A549 (cell line): ENCODE results near the gene P4HTM. TPM values are rescaled to one million over a fixed set of nuclear protein-coding genes. Genes with fewer than 3 reads are reported as not detected.

ENCODE experiments used
- ATAC-seq, 2 experiments: fragments of 200-7000 bp in 1 of 2; fragments of >200 bp in 1 of 2; cut with Nextera tagmentation in 1 of 2; cut with Tn5 transposase in 1 of 2; 3 replicates each; pipeline versions ENCODE4 v1.8.0 to v1.9.1; 2018 to 2020; ENCODE audit warnings: mild to moderate bottlenecking in 1 of 2, moderate library complexity in 1 of 2
- CTCF ChIA-PET: fragments of 300-600 bp; sonication (Branson Sonifier 250); formaldehyde crosslinking; extraction: SDS; loops from one replicate; lab custom pipeline; 2021; ENCODE audit warnings: antibody characterized with exemption, inconsistent platforms; lab: Yijun Ruan, JAX
- POLR2A ChIA-PET: fragments of 350-600 bp; formaldehyde crosslinking; extraction: SDS; loops from one replicate; lab custom pipeline; 2021; ENCODE audit warnings: antibody characterized with exemption, inconsistent platforms; lab: Yijun Ruan, JAX
- DNase-seq, 2 experiments: peaks; one replicate each; pipeline versions ENCODE4 v3.0.0 to v3.0.0-alpha.2; 2011 to 2016; ENCODE audit warnings: low read depth in 1 of 2, low spot score in 1 of 2
- FAIRE-seq: peaks from 2 replicates; lab custom pipeline; 2011; peaks lifted over from hg19 to GRCh38; lab: Jason Lieb, UNC
- H3K27ac ChIP-seq, 2 experiments: fragments of >200 bp; sonication (Bioruptor Twin); formaldehyde crosslinking; 3 replicates each; pipeline ENCODE4 v1.5.1; 2016 to 2017
- H3K4me1 ChIP-seq: fragments of >200 bp; sonication (Bioruptor Twin); formaldehyde crosslinking; 3 replicates; pipeline ENCODE4 v1.6.1; 2016
- H3K4me2 ChIP-seq: fragments of >200 bp; sonication (Bioruptor Twin); formaldehyde crosslinking; 3 replicates; pipeline ENCODE4 v1.6.1; 2016
- H3K4me3 ChIP-seq: fragments of >200 bp; sonication (Bioruptor Twin); formaldehyde crosslinking; 3 replicates; pipeline ENCODE4 v1.5.1; 2016
- H3K9me3 ChIP-seq: fragments of >200 bp; sonication (Bioruptor Twin); formaldehyde crosslinking; 3 replicates; pipeline ENCODE4 v1.6.1; 2016
- CBX8 ChIP-seq: fragments of 200-600 bp; sonication (generic); IDR thresholded peaks from 2 replicates; pipeline ENCODE4 v1.6.1; 2016
- CHD4 ChIP-seq: fragments of 200-600 bp; sonication (generic); IDR thresholded peaks from 2 replicates; pipeline ENCODE4 v1.6.1; 2016; ENCODE audit warnings: antibody characterized with exemption, mild to moderate bottlenecking, borderline replicate concordance
- FOSL2 ChIP-seq, 2 experiments: fragments of 450-650 bp in 1 of 2; fragments of >200 bp in 1 of 2; sonication (Bioruptor Twin) in 1 of 2; formaldehyde crosslinking; IDR thresholded peaks; 2 replicates each; pipeline versions ENCODE4 v1.5.0 to v1.6.1; 2016 to 2020; ENCODE audit warnings: mild to moderate bottlenecking in 1 of 2, moderate library complexity in 1 of 2
- FOXS1 ChIP-seq: fragments of 250-450 bp; sonication (Bioruptor Pico); IDR thresholded peaks from 2 replicates; pipeline ENCODE4 v1.5.0; 2020; ENCODE audit warnings: mild to moderate bottlenecking, moderate library complexity
- HEYL ChIP-seq: fragments of 250-450 bp; sonication (Bioruptor Pico); IDR thresholded peaks from 2 replicates; pipeline ENCODE4 v1.8.0; 2021; ENCODE audit warnings: mild to moderate bottlenecking, moderate library complexity
- HOXB5 ChIP-seq: fragments of 250-450 bp; sonication (Bioruptor Pico); IDR thresholded peaks from 2 replicates; pipeline ENCODE4 v1.5.0; 2020; ENCODE audit warnings: mild to moderate bottlenecking, moderate library complexity
- JUN ChIP-seq, 2 experiments: fragments of >200 bp; sonication (Bioruptor Twin); formaldehyde crosslinking; IDR thresholded peaks; 2 replicates in 1 of 2; 3 replicates in 1 of 2; pipeline ENCODE4 v1.6.1; 2016 to 2017
- NPAS2 ChIP-seq: fragments of 250-450 bp; sonication (Bioruptor Pico); IDR thresholded peaks from 2 replicates; pipeline ENCODE4 v1.8.0; 2022; ENCODE audit warnings: mild to moderate bottlenecking, moderate library complexity, borderline replicate concordance
- POLR2AphosphoS2 ChIP-seq: conservative IDR thresholded peaks from 2 replicates; pipeline ENCODE4 v1.6.1; 2012; ENCODE audit warnings: low read length, improper control_type of control experiment, inconsistent platforms
- RCOR1 ChIP-seq: fragments of 150-350 bp; IDR thresholded peaks from 2 replicates; pipeline ENCODE4 v1.6.1; 2014; ENCODE audit warnings: antibody characterized with exemption, low read length, low read depth
- RNF2 ChIP-seq: fragments of 200-600 bp; sonication (generic); IDR thresholded peaks from 2 replicates; pipeline ENCODE4 v1.6.1; 2016; ENCODE audit warnings: low read depth, mild to moderate bottlenecking, antibody characterized with exemption, moderate library complexity, borderline replicate concordance
- SREBF2 ChIP-seq: fragments of 450-650 bp; IDR thresholded peaks from 2 replicates; pipeline ENCODE4 v1.6.1; 2014; ENCODE audit warnings: mild to moderate bottlenecking, moderate library complexity
- TFCP2L1 ChIP-seq: fragments of 250-450 bp; sonication (Bioruptor Pico); IDR thresholded peaks from 2 replicates; pipeline ENCODE4 v1.5.0; 2021; ENCODE audit warnings: mild to moderate bottlenecking
- TP53 ChIP-seq: fragments of 250-450 bp; sonication (Bioruptor Pico); IDR thresholded peaks from 2 replicates; pipeline ENCODE4 v1.5.0; 2021; ENCODE audit warnings: mild to moderate bottlenecking, moderate library complexity
- ZSCAN20 ChIP-seq: fragments of 250-450 bp; sonication (Bioruptor Pico); IDR thresholded peaks from 2 replicates; pipeline ENCODE4 v1.8.0; 2022; ENCODE audit warnings: mild to moderate bottlenecking, moderate library complexity
- WGBS: methylation state at CpG from one replicate; pipeline ENCODE4 v1.1.6; 2017; ENCODE audit errors: missing lambda C conversion rate; 5-methylcytosine and 5-hydroxymethylcytosine counted together
- polyA plus RNA-seq, 4 experiments: library from polyadenylated mRNA; depleted of rRNA in 3 of 4; stranded (reverse); fragments of >200 nt; fragmentation: RNase III in 1 of 4; extraction: RNeasy Plus Mini Kit Qiagen cat#74134 plus additional on column Dnase treatment in 1 of 4; gene quantifications; 2 replicates in 3 of 4; 3 replicates in 1 of 4; pipeline ENCODE4 v1.2.3, GENCODE V29; 2011 to 2017
- small RNA-seq, 6 experiments: library from RNA; depleted of rRNA; stranded (forward); fragments of <200 nt; gene quantifications; one replicate each; pipeline ENCODE3, GENCODE V24; 2012
- TF ChIP-seq, protein P1 (sequence below): fragments of >200 bp; sonication (Bioruptor Twin); formaldehyde crosslinking; IDR thresholded peaks from 2 replicates; pipeline ENCODE4 v1.6.1; 2016

Gene P4HTM
- polyA plus RNA-seq, 2 of the 4 experiments (the other 2 are of a cell fraction): 14.4 to 16.4 TPM

DNA sequence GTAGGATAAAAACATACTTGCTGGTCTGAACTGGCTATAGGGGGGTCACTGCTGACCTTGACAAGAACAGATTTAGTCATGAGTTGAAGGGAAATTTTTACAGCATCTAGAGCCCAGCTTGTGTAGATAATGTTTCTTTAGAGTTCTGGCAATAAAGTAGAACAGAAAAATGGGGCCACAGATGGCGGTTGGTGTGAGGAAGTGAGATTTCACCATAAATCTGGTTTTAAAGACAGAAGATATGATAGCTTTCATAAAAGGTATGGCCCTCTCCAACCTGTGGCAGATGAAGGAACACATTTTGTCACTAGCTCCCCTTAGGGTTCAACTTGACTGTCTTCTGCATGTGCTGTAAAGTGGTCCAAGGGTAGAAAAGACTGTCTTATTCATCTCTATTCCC is 63.5 kb downstream of the P4HTM start (continued):
- TF ChIP-seq SREBF2 (no peak), FOSL2 (IDR thresholded peaks at IDR 0.05) (no peak), FOSL2 (CRISPR knock-in tag; IDR thresholded peaks at IDR 0.05) (no peak)

DNA sequence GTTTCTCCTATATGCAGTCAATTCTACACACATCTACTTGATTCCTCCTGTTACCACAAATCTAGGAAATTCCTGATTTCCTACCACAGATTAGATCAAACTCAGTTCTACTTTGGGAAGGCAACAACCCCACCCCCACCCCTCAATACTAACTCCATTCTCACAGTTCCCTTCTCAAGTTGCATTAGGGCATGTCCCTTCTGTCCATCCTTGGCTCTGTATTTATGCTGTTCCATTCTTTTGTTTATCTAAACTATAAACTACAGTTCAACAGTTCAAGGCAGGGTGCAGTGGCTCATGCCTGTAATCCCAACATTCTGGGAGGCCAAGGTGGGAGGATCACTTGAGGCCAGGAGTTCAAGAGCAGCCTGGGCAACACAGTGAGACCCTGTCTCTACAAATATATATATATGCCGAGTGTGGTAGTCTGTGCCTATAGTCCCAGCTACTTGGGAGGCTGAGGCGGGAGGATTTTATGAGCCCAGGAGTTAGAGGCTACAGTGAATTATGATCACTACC is 64.4 kb downstream of the P4HTM start:
- FAIRE-seq (no peak), DNase-seq (no peak), ATAC-seq (no peak)
- Histone ChIP-seq H3K4me1 (no peaks in the 10 kb centered on the region), H3K4me2 (no peak overlapping the region), H3K9me3 (no peaks in the 10 kb centered on the region)
- WGBS: 84% methylated on average over 2 of the region's 2 CpGs
- CTCF ChIA-PET: no interaction called here
- POLR2A ChIA-PET: no interaction called here
- TF ChIP-seq, protein P1, sequence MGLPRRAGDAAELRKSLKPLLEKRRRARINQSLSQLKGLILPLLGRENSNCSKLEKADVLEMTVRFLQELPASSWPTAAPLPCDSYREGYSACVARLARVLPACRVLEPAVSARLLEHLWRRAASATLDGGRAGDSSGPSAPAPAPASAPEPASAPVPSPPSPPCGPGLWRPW: no peak
- TF ChIP-seq JUN (IDR thresholded peaks at IDR 0.05) (no peak), FOSL2 (IDR thresholded peaks at IDR 0.05) (no peak), FOSL2 (CRISPR knock-in tag; IDR thresholded peaks at IDR 0.05) (no peak), CHD4 (no peak), RNF2 (no peak), TFCP2L1 (CRISPR knock-in tag) (no peak), ZSCAN20 (no peak), HEYL (no peak), CBX8 (no peak), RCOR1 (no peak), HOXB5 (CRISPR knock-in tag) (no peak), POLR2AphosphoS2 (no peak), FOXS1 (CRISPR knock-in tag) (no peak), NPAS2 (no peak), TP53 (CRISPR knock-in tag) (no peak)
- TF ChIP-seq, all 56 proteins: peak for 0
- H3K4me3 ChIP-seq: no peak overlapping the region
- H3K27ac ChIP-seq: no peak overlapping the region

Small RNA genes lying within 50 kb of the gene (small RNA-seq; reads per million reads assigned to genes)
- gene MIR191 (1,750 to 23,745 (median 11,470) reads per million in 6 experiments), gene MIR425 (163 to 6,831 (median 4,475) reads per million in 6 experiments)

Other genes starting within 250 kb of the P4HTM start
- 15.3 and 16.2 TPM in 2 replicates for gene PRKAR2A, start 142.4 kb upstream of the P4HTM start, polyA plus RNA-seq (2011; rRNA removed)
- gene PRKAR2A, start 142.4 kb upstream of the P4HTM start, polyA plus RNA-seq (2017; fragmentation: RNase III; extraction: RNeasy Plus Mini Kit Qiagen cat#74134 plus additional on column Dnase treatment): 17.2 to 18.8 TPM (median 18.4 TPM) in 3 replicates
- 22.0 and 22.4 TPM in 2 replicates for gene SLC25A20, start 91.4 kb upstream of the P4HTM start, polyA plus RNA-seq (2011; rRNA removed)
- 13.1 to 14.3 TPM (median 13.5 TPM) in 3 replicates for gene SLC25A20, start 91.4 kb upstream of the P4HTM start, polyA plus RNA-seq (2017; fragmentation: RNase III; extraction: RNeasy Plus Mini Kit Qiagen cat#74134 plus additional on column Dnase treatment)
- gene ARIH2, start 71.4 kb upstream of the P4HTM start, polyA plus RNA-seq (2011; rRNA removed): 88.8 and 90.7 TPM in 2 replicates
- gene ARIH2, start 71.4 kb upstream of the P4HTM start, polyA plus RNA-seq (2017; fragmentation: RNase III; extraction: RNeasy Plus Mini Kit Qiagen cat#74134 plus additional on column Dnase treatment): 52.4 to 55.1 TPM (median 54.6 TPM) in 3 replicates
- gene WDR6, start 17.1 kb downstream of the P4HTM start, polyA plus RNA-seq (2011; rRNA removed): 64.2 and 80.5 TPM in 2 replicates
- 97.6 to 106 TPM (median 99.6 TPM) in 3 replicates for gene WDR6, start 17.1 kb downstream of the P4HTM start, polyA plus RNA-seq (2017; fragmentation: RNase III; extraction: RNeasy Plus Mini Kit Qiagen cat#74134 plus additional on column Dnase treatment)
- 35.8 and 47.1 TPM in 2 replicates for gene DALRD3, start 28.3 kb downstream of the P4HTM start, polyA plus RNA-seq (2011; rRNA removed)
- 20.1 to 21.4 TPM (median 20.5 TPM) in 3 replicates for gene DALRD3, start 28.3 kb downstream of the P4HTM start, polyA plus RNA-seq (2017; fragmentation: RNase III; extraction: RNeasy Plus Mini Kit Qiagen cat#74134 plus additional on column Dnase treatment)
- gene NDUFAF3, start 31.9 kb downstream of the P4HTM start, polyA plus RNA-seq (2011; rRNA removed): 44.3 and 46.5 TPM in 2 replicates
- gene NDUFAF3, start 31.9 kb downstream of the P4HTM start, polyA plus RNA-seq (2017; fragmentation: RNase III; extraction: RNeasy Plus Mini Kit Qiagen cat#74134 plus additional on column Dnase treatment): 68.1 to 76.9 TPM (median 71.4 TPM) in 3 replicates
- gene IMPDH2, start 39.2 kb downstream of the P4HTM start, polyA plus RNA-seq (2011; rRNA removed): 212 and 222 TPM in 2 replicates
- 175 to 203 TPM (median 177 TPM) in 3 replicates for gene IMPDH2, start 39.2 kb downstream of the P4HTM start, polyA plus RNA-seq (2017; fragmentation: RNase III; extraction: RNeasy Plus Mini Kit Qiagen cat#74134 plus additional on column Dnase treatment)
- gene QRICH1, start 103.8 kb downstream of the P4HTM start, polyA plus RNA-seq (2011; rRNA removed): 53.8 and 76.2 TPM in 2 replicates
- 40.4 to 47.9 TPM (median 43.6 TPM) in 3 replicates for gene QRICH1, start 103.8 kb downstream of the P4HTM start, polyA plus RNA-seq (2017; fragmentation: RNase III; extraction: RNeasy Plus Mini Kit Qiagen cat#74134 plus additional on column Dnase treatment)
- gene QARS1, start 114.5 kb downstream of the P4HTM start, polyA plus RNA-seq (2011; rRNA removed): 118 and 196 TPM in 2 replicates
- gene QARS1, start 114.5 kb downstream of the P4HTM start, polyA plus RNA-seq (2017; fragmentation: RNase III; extraction: RNeasy Plus Mini Kit Qiagen cat#74134 plus additional on column Dnase treatment): 157 to 166 TPM (median 164 TPM) in 3 replicates
- 28.8 and 30.5 TPM in 2 replicates for gene USP19, start 130.6 kb downstream of the P4HTM start, polyA plus RNA-seq (2011; rRNA removed)
- 20.1 to 21.6 TPM (median 21.2 TPM) in 3 replicates for gene USP19, start 130.6 kb downstream of the P4HTM start, polyA plus RNA-seq (2017; fragmentation: RNase III; extraction: RNeasy Plus Mini Kit Qiagen cat#74134 plus additional on column Dnase treatment)
- gene LAMB2, start 142.8 kb downstream of the P4HTM start, polyA plus RNA-seq (2011; rRNA removed): 146 and 238 TPM in 2 replicates
- 74.5 to 95.5 TPM (median 87.3 TPM) in 3 replicates for gene LAMB2, start 142.8 kb downstream of the P4HTM start, polyA plus RNA-seq (2017; fragmentation: RNase III; extraction: RNeasy Plus Mini Kit Qiagen cat#74134 plus additional on column Dnase treatment)
- 13.4 and 15.9 TPM in 2 replicates for gene CCDC71, start 176.1 kb downstream of the P4HTM start, polyA plus RNA-seq (2011; rRNA removed)
- 8.1 to 10.0 TPM (median 9.6 TPM) in 3 replicates for gene CCDC71, start 176.1 kb downstream of the P4HTM start, polyA plus RNA-seq (2017; fragmentation: RNase III; extraction: RNeasy Plus Mini Kit Qiagen cat#74134 plus additional on column Dnase treatment)
- 6.7 and 7.4 TPM in 2 replicates for gene KLHDC8B, start 181.4 kb downstream of the P4HTM start, polyA plus RNA-seq (2011; rRNA removed)
- 7.0 to 9.9 TPM (median 8.9 TPM) in 3 replicates for gene KLHDC8B, start 181.4 kb downstream of the P4HTM start, polyA plus RNA-seq (2017; fragmentation: RNase III; extraction: RNeasy Plus Mini Kit Qiagen cat#74134 plus additional on column Dnase treatment)